HG03196 (cell line): Measurements from ENCODE around the gene MRPL36.

ENCODE experiments used
- ATAC-seq: cut with Tn5 transposase; IDR thresholded peaks from one replicate; pipeline ENCODE4 v1.9.1; 2021; ENCODE audit not compliant: unreplicated experiment

Gene MRPL36

DNA sequence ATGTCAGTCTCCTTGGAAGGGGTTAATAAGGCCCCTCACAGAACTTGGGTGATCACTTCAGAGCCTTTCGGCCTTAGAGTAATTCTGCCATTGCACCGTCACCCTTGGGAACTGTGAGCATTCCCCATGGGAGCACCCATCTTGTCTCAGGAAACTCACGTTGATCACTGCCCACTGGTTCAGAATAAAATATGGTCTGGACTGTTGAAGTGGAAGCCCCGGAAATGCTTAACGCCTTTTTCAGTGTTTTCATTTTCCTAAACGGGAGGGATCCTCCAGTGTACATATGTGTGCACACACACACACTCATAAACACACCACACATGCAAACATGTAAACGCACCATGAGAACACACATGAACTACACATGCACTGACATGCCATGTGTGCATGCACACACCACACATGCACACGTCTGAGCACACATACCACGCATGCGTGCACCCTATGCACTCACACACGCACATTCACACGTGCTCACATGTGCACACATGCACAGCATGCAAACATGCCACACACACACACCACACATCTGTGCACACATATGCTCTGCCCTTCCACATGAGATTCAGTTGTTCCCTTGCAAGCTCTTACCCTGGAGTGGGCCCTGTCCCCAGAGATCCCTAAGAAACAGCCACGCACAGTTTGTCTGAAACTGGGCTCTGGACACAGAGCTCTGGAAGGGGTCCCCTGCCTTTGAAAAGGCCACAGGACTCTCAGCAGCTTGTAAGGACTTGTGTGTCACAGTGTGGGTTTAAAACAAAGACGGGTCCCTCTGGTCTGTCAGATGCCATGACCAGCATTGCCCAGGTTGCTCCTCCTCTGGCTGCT, 17.0 kb downstream of the MRPL36 start:
- no peak for ATAC-seq

DNA sequence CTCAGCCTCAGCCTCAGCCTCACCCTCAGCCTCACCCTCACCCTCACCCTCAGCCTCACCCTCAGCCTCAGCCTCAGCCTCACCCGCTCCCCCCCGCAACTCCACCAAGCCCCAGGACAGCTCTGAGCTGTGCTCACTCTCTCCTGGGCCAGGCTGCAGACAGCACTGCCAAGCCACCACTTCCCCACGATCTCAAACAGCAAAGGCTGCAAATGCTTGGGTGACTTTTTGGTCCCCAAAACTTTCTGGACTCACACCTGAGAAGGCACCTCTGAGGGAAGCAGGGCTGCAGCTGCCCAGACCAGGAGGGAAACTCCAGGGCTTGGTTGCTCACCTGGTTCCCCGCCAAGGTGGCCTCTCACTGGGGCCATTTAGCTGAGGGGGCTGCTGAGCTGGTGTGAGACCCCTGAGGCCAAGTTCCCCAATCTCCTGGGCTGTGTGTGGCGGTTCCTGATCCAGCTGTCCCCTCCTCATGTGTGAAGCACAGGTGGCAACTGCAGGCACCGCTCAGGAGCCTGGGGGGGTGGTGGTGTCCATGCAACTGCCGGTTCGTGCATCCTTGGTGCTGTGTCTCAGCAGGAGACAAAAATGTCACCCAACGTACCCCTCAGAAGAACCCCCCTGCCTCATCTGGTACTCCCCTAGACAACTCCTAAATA, 17.8 kb downstream of the MRPL36 start:
- ATAC-seq, result no peak

DNA sequence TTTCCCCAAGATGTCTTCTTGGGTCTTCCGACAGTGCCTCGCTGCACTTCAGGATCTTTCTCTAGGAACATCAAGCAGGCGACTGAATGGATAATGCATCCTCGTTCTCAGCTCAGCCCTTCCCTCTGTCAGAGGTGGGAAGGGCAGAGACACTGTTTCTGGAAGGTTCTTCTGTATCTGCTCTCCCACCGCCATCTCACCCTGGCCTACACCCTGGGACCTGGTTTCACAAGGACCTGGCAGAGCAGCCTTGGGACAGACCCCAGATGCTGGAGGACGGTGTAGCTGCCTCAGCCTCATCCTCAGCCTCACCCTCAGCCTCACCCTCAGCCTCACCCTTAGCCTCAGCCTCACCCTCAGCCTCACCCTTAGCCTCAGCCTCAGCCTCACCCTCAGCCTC, 18.5 kb downstream of the MRPL36 start:
- no peak for ATAC-seq

DNA sequence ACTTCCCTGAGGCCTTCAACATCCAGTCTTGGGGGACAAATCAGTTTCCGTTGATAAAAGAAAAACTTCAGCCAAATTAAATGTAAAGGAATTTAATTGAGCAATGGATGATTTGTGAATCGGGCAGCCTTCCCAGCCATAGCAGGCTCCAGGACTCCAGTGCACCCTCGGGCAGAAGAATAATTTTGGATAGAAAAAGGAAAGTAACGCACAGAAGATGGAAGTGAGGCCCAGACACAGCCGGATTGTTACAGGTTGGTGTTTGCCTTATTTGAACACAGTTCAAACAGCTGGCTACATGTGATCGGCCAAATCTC, 19.1 kb downstream of the MRPL36 start:
- no peak for ATAC-seq

DNA sequence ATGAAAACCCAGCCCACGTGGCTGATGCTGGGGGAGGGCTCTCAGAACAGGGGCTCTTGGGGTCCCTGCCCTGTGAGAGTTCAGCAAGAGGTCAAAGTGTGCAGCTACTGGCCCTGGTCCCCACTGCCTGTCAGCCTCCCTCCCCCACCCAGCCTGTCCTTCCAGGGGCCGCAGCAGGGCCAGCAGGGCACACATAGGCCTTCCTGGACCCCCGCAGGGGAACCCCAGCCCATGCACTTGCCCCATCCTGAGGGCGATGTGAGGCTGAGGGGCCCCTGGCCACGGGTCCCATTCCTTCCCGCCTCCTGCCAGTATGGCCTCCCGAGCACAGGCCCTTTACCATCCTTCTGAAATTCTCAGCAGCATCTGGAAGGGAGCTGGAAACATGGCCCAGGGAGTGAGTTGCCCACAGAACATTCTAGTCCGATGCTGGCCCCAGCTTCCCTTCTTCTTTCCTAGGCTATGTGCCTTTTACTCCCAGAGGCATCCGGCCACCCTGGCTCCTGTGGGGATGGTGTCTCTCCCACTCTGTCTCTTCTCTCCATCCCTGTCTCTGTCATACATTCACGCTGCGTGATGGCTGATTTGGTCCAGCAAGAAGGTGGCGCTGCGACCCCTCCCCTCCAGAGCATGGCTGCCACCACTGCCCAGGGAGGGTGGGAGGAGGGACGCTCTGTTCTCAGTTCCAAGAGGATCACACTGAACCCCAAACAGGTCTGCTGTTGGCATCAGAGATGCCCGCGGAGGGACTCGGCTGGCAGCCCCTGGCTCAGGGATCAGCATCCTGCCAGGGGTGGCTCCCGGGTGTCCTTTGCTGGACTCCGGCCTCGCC, 19.6 kb downstream of the MRPL36 start:
- ATAC-seq, result no peak

DNA sequence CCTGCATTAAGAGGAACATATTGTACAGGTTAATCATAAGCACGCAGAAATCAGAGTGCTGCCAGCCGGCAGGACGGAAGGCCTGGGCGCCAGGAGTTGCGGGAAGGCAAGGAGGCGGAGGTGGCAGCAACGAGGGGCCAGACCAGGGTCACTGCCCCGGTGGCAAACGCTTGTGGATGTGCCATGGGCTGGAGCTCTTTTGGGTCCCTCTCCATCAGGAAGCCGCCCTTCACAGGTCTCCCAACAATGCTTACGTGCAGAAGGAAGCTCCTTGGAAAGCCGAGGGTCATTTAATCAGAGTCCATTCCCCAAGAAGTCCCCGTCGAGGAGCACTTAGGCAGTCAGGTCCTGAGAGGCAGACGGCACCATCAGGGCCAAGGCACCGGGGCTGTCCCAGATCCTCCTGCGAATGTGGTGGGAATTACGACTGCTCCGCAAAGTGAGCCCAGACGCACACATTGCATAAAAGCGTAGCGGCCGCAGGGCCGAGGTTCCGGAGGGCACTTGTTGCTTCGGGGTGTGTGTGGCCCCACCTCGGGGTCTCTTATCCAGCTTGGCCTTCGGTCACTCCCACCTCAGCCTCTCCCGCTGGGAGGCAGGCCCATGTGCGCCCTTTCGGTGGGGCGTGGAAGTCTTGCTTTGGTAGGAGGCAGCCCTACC, 20.5 kb downstream of the MRPL36 start:
- no peak for ATAC-seq

DNA sequence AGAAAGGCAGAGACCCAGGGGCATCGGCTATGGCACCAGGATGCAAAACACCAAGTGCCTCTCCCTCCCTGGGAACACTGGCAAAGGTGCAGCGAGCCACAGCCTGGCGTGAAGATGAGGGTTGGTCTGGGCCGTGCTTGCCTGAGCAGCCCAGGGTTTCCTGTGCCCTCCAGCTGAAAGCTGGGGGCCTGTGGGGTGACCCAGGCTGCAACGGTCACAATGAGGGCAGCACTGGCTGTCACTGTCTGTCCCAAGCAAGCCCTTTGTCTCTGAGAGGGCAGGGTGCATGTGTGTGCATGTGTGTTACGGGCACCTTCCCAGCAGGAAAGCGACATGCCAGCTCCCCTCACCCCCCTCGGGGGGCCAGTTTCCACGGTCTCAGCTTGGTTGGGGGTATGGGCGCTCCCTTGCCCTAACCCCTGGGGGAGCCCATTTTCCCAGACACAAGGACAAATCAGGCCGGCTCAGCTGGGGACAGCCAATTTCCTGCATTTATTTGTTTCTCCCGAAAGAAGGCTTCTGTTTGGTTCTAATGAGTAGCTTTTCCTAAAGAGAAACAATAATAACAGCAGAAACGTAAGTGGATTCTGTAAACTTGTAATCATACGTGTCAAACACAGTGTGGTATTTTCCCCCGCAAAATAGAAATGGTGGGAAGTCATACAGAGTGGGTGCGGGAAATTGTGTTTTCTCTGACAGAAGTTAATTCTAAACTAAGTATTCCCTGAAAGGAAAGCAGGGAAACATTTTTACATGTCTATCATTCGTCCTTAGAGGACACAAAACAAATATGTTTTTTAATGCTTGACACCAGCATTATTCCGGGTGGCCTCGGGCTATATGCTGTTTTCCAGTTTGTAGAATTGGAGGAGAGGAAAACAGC, 21.3 kb downstream of the MRPL36 start:
- ATAC-seq, result no peak

DNA sequence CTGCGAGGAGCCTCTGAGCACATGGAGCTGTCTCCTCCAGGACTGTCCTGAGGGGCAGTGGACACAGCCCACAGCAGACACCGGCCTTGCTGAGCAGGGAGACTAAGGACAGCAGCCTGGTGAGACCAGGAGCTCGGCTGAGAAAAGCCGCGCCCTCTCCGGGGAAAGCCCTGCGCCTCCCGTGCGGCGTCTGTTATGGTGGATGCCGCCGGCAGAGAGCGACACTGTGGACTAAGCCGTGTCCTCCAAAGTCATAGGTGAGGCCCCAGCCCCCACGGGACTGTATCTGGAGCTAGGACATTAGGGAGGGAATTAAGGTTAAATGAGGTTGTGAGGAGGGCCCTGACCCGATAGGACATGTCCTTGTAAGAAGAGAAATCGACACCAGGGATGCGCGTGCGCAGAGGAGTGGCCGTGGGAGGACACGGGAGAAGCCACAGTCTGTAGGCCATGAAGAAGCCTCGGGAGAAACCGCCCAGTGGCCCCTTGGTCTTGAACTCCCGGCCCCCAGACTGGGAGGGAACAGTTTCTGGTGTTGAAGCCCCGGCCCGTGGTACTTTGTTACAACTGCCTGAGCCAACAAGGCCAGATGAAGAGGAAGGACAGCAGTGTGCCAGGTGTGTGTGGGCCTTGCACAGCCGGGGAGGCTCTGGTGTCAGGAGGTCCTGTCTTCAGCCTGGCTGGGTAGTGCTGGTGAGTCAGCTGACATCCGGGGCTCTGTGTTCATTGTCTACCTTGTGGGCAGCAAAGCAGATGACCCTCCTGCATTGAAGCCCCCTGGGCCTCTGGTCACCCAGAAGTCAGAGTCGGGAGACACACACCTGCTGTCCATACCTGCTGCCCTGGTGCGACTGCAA, 22.1 kb downstream of the MRPL36 start:
- ATAC-seq, result no peak

DNA sequence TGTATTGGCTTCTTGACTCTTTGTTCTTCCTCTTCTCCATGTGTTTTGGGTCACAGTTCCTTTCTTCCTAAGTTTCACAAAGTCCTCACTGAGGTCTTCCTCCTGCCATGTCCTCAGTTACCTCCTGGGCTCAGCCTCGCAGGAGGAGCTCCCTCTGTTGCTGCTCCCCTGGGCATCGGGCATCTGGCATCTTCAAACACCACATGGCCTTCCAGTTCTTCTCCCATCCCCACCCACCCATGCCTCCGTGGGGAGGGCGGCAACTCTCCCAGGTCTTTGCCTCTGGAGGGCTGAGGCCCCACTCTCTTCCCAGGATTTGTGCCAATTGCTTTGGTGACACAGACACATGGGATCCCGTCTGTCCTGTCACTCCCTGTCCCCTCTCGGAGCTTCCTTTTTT, 22.8 kb downstream of the MRPL36 start:
- no peak for ATAC-seq

DNA sequence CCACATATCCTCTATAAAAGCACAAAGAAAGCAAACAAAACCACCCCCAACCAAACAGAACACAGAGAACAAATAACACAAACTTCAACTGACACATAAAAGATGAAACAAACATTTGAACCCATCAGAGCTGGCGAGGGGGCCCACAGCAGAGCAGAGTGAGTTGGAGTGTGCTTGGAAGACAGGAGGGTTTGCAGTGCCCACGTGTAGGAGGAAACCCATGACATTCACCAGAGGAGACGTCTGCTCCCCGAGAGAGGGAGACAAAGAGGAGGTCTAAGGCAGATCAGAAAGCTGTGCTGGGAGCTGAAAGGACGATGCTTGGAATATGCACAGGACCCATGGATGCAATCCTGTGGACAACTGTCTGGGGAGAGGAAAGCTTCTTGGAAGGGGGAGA, 27.0 kb downstream of the MRPL36 start:
- no peak for ATAC-seq

DNA sequence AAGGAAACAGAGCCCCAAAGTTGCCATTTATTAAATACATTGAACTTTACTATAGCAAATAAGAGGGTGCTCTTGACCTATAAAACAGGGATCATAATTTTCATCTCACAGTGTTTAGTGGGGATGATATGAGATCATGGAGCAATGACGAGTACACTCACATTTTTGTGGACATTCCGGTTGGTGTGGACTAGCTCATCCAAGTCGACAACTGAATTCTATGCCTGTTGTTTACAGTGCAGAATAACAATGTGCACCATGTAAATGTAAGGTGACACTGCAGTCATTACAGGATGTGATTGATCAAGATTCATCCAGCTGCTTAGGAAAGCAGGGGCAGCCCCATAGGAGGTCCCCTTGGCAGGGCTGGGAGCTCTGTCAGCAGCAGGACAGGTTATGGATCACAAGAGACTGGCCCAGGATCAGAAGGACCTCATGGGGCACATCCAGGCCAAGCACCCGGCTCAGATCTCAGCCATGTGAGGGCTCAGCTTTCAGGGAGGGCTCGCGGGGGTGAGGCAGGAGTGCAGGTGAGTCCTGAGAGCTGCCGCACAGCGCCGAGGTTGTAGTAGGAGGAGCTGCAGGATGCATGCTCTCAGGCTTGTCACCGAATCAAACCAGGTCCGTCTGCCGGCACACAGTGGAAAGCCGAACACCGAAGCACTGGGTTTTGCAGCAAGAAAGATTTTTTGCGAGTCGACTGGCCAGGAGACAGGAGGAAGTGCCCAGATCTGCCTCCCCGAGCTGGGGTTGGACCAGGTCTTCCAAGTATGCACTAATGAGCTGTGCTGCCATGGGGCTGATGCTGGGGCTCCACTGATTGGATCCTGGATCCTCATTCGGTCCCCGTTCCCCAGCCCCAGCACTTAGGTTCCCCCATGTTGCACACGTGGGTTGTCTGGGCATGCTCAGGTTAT, 28.2 kb downstream of the MRPL36 start:
- ATAC-seq, result no peak

DNA sequence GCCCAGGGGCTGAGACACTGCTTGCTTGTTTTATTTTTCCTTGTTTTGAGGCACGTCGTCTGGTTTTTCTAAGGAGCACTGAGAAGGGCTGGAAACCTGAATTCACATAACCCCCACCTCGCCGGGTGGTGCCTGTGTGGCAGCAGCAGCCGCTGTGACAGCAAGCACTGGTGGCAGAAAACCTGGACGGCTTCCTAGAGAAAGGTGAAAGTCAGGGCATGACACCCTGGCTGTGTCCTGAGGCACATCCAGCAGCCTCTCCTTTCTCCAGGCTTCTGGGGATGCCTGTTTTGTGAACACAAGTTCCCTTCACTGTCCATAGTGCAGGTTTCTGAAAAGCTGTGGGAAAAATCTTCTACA, 29.2 kb downstream of the MRPL36 start:
- ATAC-seq, result no peak

DNA sequence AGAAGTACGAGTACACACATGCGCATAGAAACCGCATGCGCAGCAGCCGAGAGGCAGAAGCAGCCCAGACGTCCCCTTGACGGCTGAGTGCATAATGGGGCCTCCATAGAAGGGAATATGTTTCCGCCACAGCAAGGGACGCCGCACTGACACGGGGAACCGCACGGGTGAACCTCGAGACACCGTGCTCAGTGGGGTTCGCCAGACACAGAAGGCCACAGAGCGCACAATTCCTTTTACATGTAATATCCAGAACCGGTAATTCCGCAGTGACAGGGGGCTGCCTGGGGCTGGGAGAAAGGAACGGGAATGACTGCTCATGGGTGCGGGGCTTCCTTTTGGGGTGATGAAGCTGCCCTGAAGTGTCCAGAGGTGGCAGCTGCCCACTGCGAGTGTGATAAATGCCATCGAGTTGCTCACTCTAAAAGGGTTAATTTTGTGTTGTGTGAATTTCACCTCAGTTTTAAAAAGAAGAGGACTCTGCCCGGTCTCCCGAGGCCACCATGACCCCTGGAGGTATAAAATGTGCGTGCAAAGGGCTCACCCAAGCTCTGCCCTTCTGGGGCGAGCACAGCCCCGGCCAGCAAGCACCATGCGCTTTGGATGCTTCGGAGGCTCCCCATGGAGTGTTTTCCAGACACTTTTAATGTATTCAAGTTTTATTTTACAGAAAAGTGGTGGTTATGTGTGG, 29.7 kb downstream of the MRPL36 start:
- ATAC-seq, result no peak

DNA sequence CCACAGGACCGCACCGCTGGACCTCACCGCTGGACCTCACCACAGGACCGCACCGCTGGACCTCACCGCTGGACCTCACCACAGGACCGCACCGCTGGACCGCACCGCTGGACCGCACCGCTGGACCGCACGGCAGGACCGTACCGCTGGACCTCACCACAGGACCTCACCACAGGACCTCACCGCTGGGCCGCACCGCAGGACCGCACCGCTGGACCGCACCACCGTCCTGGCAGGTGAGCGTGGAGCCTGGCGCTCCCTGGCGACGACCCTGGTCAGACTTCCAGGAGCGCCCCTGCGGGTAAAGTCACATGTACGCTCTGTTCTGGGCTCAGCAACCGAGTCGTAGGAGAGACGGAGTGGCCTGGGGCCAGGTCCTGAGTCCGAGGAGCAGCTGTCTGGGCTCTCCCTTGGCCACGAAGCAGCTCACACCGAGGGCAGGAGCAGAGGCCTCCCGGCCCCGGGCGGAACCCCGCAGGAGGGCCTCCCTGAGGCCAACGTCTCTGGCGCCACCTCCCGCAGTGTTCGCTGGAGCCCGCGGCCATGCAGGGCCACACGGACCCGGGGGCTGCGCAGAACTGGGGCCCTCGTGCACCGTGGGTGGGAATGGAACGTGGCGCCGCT, 30.5 kb downstream of the MRPL36 start:
- ATAC-seq, result no peak

DNA sequence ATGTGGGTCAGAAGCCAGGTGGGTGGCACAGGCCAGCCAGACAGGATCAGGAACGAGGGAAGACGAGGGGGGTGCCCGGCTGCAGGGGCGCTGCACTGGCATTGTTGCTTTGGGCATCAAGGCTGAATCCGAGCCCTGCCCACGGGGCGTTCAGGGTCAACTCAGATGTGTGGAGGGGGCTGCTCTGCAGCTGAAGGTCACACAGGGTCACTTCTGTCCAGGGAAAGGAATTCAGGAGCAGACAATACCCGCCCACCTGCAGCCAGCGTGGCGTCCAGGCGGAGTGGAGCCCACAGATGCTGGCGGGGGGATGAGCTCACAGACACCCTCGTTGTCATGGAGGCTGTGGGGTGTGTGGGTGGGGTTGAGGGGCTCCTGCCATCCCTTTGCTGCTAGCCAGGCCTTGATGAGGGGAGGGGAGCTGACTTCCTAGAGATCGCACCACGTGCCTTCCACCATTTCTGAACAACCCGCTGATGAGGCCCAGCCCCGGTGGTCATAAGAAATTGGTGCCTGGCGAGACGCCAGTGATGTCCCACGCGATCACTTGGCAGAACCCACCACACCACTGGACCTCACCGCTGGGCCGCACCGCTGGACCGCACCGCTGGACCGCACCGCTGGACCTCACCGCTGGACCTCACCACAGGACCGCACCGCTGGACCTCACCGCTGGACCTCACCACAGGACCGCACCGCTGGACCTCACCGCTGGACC, 31.2 kb downstream of the MRPL36 start:
- ATAC-seq, result no peak

DNA sequence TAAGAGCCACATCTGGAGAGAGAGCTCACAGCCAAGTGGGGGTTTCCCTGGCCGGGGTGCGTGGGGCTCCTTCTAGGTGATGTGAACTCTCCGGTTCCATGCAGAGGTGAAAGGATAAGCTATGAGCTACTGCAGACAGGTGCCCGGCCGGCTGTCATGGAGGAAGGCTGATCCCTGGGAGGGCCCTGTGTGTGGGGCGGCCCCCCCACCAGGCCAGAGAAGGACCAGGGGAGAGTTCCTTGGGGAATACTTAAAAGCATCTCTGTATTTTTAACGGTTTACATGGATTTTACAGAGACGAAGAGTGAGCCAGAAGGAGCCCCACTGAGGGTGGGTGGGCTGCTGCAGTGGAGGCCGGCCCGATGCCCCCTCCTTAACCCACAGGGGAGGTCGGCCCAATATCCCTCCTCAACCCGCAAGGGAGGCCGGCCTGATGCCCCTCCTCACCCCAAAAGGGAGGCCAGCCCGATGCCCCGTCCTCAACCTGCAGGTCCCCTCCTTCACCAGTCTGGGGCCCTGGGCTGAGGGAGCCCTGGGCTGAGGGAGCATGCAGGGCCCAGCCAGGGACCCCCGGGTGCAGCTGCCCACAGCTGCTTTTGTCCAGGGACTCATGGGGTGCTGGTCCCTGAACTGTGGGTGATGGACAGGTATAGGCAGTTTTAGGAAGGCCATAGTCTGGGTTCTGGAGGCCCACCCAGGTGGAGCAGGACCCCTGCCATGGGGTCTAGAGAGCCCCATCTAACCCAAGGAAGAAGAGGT, 31.9 kb downstream of the MRPL36 start:
- no peak for ATAC-seq
